Vagina (tissue), 2 donors: ENCODE data around the gene CMTR2.

ENCODE experiments used
- POLR2A ChIP-seq, 2 donors: fragments of 450-650 bp; IDR thresholded peaks; one replicate each; pipeline ENCODE4 v1.6.1; 2017; ENCODE audit warnings: antibody characterized with exemption in 2 of 2, mild to moderate bottlenecking in 2 of 2, moderate library complexity in 2 of 2
- TF ChIP-seq, protein P1 (sequence below), 3 experiments: fragments of 450-650 bp in 2 of 3; fragments of 200-600 bp in 1 of 3; sonication (generic) in 1 of 3; IDR thresholded peaks; one replicate each; pipeline ENCODE4 v1.5.1; 2017 to 2019; ENCODE audit warnings: antibody characterized with exemption in 3 of 3, mild to moderate bottlenecking in 2 of 3, moderate library complexity in 2 of 3

- TF ChIP-seq, protein P1, sequence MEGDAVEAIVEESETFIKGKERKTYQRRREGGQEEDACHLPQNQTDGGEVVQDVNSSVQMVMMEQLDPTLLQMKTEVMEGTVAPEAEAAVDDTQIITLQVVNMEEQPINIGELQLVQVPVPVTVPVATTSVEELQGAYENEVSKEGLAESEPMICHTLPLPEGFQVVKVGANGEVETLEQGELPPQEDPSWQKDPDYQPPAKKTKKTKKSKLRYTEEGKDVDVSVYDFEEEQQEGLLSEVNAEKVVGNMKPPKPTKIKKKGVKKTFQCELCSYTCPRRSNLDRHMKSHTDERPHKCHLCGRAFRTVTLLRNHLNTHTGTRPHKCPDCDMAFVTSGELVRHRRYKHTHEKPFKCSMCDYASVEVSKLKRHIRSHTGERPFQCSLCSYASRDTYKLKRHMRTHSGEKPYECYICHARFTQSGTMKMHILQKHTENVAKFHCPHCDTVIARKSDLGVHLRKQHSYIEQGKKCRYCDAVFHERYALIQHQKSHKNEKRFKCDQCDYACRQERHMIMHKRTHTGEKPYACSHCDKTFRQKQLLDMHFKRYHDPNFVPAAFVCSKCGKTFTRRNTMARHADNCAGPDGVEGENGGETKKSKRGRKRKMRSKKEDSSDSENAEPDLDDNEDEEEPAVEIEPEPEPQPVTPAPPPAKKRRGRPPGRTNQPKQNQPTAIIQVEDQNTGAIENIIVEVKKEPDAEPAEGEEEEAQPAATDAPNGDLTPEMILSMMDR (IDR thresholded peaks at IDR 0.05), result no peak
- no peak for TF ChIP-seq POLR2A (IDR thresholded peaks at IDR 0.05)
Observed at GRCh38 chr16:71296584-71297340, 7.6 kb upstream of the CMTR2 start.
